ENCODE results near the gene KLHL13. TPM values are rescaled to one million over a fixed set of nuclear protein-coding genes. Genes with fewer than 3 reads are reported as not detected.
"Not testable (repeated sequence)": the region's sequence is repeated elsewhere in the genome, so short reads cannot be mapped to it uniquely, and the experiment has no call there.

Gene KLHL13
- total RNA-seq, 1 experiment from 2014 or later: not detected

DNA sequence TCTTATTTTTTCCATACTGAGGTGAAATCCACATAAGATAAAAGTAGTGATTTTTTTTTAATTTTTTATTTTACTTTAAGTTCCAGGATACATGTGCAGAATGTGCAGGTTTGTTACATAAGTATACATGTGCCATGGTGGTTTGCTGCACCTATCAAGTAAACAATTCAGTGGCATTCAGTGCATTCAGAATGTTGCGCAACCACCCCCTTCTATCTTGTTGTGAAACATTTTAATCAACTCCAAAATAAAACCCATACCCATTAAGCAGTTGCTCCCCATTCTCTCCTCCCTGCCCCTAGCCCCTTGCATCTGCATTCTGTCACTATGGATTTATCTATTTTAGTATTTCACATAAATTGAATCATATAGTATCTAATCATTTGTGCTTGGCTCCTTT lies 121.2 kb downstream of the KLHL13 start:
- DNase-seq (ENCODE audit: low read depth): no peak

DNA sequence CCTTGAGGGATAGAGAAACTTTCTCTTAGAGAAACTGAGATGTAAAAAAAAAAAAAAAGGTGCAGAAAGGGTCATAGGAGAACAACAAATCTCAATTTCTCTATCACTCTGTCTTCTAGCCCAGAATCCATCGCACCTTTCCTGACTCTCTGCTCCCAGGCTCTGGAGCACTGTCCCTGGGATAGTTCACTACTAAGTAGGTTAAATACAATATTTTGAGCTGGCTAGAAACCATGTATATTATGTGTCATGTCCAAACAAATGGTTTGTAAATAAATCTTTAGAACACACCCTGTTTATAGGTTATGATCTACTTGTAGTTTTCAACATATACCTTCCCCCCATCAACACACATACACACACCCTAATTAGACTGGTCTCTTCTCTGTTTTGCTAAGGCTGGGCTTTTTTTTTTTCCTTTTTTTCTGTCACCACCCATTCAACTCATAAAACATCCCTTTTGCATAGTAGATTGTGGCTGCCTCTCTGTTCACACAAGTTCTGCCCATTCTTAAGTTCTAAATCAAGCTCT lies 124.4 kb downstream of the KLHL13 start:
- no peak for DNase-seq (ENCODE audit: low read depth)

- no peak for DNase-seq (ENCODE audit: low read depth)
Observed at GRCh38 chrX:117990438-117990837, 126.2 kb downstream of the KLHL13 start.

GRCh38 chrX:117989512-117989911 lies 127.1 kb downstream of the KLHL13 start:
- DNase-seq (ENCODE audit: low read depth): no peak

DNA sequence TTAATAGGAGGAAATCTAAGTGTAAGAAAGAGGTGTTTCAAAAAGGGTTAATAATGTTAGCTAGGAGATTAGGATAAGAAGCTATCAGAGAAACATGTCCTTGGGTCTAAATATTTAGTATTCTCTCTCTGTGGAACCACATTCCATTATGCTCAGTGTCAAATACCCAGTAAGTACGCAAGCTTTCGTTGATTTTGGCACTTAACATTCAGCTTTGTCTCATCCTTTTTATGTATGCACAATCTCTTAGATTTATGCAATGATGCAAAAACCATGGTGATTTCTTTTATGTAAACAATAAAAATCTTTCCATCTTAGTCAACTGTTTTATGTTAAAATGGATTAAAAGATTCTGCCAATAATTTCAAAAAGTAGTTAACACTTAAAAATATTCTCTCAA lies 129.2 kb downstream of the KLHL13 start:
- DNase-seq (ENCODE audit: low read depth): no peak

DNA sequence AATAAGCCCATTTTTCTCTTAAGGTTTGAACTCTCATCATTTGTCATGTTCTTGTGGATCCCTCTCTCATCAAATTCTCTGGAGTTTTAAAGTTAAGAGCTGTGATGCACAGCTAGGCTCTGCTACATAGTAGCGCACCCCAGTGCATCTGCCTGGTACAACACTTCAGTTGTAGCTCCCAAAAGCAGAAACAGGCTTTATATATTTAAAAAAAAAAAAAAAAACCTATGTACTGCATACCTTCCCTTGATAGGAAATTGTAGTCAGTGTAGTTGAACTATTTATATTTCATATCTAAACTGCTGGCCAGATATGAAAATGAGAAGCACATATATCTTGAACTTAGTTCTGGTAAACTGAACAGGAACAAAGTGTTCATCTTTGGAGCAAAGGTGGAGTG lies 131.4 kb downstream of the KLHL13 start:
- DNase-seq (ENCODE audit: low read depth): no peak

DNA sequence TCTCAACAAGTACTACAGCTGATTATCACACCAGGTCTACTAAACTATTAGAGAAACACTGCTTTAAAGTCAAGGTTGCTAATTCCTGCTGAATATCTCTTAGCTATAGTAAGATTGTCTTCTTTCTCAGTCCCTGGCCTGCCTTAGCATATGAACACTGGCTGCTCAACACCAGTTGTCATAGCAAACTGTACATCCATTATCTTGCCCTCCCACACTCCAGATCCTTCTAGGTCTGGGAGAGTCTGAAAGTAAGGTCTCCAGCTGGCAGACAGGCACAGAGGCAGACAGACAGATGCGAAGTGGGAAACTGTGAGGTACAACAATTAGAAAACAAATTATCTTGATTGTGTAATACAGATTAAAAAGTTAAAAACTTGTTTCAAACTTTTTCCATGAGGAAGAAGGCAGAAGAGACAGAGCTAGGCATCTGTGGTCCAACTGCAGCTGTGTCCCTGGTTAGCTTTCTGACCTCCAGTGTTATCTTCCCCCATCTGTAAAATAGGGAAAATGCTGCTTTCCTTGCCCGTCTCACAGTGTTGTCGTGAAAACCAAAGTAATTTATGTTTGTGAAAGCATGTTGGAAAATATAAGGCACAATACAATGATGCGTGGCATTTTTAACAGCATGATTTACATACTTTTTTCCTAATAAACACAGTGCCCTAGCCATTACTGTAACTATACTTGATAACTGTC lies 133.8 kb downstream of the KLHL13 start:
- DNase-seq (ENCODE audit: low read depth): no peak

DNA sequence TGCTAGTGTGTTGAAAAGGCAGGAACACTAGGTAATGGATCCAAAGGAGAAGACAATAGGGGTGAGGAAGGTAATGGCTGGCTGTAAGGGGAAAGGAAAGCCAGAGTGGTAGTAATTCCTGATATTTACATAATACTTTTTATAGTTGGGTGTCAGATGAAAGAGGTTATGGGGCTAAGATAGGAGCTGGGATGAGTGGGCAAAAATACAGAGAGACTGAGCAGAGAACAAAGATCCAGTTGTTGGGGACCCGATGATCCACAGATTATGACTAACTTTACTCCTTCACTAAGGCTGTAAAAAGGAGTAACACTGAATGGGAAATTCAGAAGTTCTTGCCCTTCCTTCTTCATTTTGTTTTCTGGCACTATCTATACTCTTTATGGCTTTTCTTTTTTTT lies 138.2 kb downstream of the KLHL13 start:
- no peak for DNase-seq (ENCODE audit: low read depth)

GRCh38 chrX:117977526-117977925 lies 139.1 kb downstream of the KLHL13 start:
- no peak for DNase-seq (ENCODE audit: low read depth)

GRCh38 chrX:117973110-117973807 lies 143.4 kb downstream of the KLHL13 start:
- no peak for DNase-seq (ENCODE audit: low read depth)

- DNase-seq (ENCODE audit: low read depth): no peak
Observed at GRCh38 chrX:117972711-117973109, 143.9 kb downstream of the KLHL13 start.

DNA sequence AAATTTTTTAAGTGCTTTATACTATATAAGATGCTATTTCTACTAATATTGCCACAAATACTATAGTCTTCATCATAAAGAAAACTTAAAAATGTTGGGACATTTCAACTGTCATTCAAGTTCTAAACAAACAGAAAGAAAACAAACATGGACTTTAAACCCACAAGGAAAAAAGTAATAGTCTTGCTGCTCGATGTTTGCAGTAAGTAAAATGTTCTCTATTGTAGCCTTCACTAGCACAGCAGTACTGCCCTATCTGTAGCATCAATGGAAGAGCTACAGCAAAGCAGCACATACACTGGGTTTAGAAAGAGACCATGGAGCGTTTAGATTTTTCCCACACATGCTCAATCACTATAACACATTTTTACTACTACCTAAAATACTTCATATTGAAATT lies 146.8 kb downstream of the KLHL13 start:
- DNase-seq (ENCODE audit: low read depth): no peak

- no peak for DNase-seq (ENCODE audit: low read depth)
Observed at GRCh38 chrX:117969328-117969727, 147.3 kb downstream of the KLHL13 start.

- DNase-seq (ENCODE audit: low read depth): no peak
Observed at GRCh38 chrX:117959045-117959444, 157.6 kb downstream of the KLHL13 start.

DNA sequence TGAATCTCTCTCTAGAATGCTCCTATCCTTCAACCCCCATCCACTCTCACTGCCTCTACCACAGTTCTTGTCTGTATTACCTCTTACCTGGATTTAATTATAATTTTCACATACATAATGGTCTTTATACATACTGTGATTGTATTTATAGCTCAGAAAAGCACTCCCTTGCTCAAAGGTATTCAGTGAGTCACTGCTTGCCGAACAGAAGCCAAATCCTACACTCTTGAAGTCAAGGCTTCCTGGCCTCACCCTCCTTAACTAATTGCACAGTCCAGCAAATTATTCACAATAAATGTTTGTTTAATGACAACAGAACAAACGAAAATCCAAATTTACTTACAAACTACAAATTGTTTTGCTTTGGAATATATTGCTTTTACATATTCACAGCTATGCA lies 159.5 kb downstream of the KLHL13 start:
- no peak for DNase-seq (ENCODE audit: low read depth)

DNA sequence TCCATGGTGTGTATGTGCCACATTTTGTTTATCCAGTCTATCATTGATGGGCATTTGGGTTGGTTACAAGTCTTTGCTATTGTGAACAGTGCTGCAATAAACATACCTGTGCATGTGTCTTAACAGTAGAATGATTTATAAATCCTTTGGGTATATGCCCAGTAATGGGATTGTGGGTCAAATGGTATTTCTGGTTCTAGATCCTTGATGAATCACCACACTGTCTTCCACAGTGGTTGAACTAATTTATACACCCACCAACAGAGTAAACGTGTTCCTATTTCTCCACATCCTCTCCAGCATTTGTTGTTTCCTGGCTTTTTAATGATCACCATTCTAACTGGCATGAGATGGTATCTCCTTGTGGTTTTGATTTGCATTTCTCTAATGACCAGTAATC lies 177.3 kb downstream of the KLHL13 start:
- not testable (repeated sequence) for DNase-seq (ENCODE audit: low read depth)

DNA sequence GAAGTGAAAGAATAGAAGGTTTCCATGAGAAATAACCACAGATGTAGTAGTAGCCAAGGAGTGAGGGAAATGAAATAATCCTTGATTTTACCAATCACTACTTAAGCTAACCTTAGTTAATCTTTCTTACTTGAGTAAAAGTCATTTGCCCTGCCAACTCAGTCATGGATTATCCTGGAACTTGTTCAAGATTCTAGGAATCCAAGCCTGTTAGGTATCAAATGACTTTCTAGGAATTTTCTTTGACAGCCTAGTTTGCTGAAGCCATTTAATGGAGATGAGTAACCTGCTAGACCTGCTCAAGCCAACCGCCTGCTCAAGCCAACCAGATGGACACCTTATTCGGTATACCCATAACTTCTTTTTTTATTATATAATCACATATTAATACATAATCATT lies 180.5 kb downstream of the KLHL13 start:
- DNase-seq (ENCODE audit: low read depth): no peak

DNA sequence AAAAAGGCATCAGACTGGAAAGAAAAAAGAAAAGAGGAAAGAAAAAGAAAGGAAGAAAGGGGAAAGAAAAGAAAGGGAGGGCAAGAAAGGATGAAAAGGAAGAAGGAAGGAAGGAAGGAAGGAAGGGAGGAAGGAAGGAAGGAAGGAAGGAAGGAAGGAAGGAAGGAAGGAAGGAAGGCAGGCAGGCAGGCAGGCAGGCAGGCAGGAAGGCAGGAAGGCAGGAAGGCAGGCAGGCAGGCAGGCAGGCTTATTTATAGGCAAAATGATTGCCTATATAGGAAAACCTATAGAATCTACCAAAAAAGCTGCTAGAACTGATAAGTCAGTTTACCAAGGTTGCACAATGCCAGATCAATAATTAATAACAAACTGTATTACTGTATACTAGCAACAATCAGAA lies 186.5 kb downstream of the KLHL13 start:
- DNase-seq (ENCODE audit: low read depth): not testable (repeated sequence)

GRCh38 chrX:117919755-117920154 lies 196.9 kb downstream of the KLHL13 start:
- DNase-seq (ENCODE audit: low read depth): no peak

- no peak for DNase-seq (ENCODE audit: low read depth)
Observed at GRCh38 chrX:117910216-117910615, 206.4 kb downstream of the KLHL13 start.

DNA sequence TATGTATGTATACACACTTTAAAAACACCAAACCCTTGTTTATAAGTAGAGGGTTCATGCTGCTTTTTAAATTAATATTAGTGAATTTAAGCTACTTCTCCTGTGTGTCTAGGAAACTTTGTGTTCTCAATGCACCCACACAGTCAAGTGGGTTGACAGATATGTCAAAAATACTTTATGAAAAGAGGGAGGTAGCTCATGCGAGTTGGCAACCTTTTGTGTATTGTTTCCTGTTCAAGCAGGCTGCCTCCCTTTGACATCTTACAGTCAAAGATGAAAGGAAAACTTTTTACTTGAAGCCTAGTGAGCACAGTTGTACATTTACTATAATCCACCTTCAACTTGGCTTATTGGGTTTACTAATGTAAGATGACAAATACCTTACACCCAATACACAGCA lies 218.4 kb downstream of the KLHL13 start:
- DNase-seq (ENCODE audit: low read depth): no peak

GRCh38 chrX:117895418-117895817 lies 221.2 kb downstream of the KLHL13 start:
- DNase-seq (ENCODE audit: low read depth): no peak

DNA sequence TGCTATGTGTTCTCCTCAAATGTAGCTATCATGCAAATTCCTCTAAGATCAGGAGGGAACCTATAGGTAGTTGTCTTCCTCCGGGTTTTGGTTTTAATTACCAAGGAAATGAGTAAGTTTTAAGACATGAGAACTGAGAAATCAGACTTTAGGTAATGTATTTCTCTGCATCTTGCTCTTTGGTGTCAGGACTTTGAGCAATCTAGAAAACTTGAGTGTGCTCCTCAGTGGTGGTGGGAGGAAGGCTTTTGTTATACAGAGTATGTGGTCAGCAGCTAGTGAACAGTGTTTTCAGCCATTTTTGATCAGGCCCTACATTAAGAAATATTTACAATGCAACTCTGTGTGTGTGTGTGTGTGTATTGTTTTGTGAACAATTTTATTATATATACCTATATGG lies 224.1 kb downstream of the KLHL13 start:
- DNase-seq (ENCODE audit: low read depth): no peak
